Measurements from ENCODE around the gene FBXL3.

DNA sequence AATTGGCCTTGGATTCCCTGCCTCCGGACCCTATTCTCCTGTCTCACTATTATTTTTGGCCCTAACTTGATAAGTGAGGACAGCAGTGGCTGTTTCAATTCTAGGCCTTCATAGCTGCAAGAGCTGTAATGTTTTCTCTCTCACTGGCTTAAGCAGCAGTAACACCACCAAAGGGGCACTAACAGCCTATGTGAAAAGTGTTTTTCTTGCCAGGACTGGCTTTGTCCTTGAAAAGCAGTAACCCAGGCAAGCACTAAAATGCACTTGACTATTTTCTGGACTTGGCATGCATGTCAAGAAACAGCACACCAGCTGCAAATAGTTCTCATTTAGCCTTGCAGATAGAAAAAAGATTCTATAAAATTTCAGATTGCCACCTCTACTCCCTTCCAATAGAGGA lies 9.3 kb upstream of the FBXL3 start:
- TF ChIP-seq, protein P1, sequence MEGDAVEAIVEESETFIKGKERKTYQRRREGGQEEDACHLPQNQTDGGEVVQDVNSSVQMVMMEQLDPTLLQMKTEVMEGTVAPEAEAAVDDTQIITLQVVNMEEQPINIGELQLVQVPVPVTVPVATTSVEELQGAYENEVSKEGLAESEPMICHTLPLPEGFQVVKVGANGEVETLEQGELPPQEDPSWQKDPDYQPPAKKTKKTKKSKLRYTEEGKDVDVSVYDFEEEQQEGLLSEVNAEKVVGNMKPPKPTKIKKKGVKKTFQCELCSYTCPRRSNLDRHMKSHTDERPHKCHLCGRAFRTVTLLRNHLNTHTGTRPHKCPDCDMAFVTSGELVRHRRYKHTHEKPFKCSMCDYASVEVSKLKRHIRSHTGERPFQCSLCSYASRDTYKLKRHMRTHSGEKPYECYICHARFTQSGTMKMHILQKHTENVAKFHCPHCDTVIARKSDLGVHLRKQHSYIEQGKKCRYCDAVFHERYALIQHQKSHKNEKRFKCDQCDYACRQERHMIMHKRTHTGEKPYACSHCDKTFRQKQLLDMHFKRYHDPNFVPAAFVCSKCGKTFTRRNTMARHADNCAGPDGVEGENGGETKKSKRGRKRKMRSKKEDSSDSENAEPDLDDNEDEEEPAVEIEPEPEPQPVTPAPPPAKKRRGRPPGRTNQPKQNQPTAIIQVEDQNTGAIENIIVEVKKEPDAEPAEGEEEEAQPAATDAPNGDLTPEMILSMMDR (IDR thresholded peaks at IDR 0.05; ENCODE audit: low read depth, low read length, poor library complexity, severe bottlenecking): no peak
- no peak for TF ChIP-seq EZH2phosphoT487 (IDR thresholded peaks at IDR 0.05; ENCODE audit: borderline replicate concordance, low read length)
